H9 (cell line): ENCODE measurements around the gene MNAT1. TPM values are rescaled to one million over a fixed set of nuclear protein-coding genes. Genes with fewer than 3 reads are reported as not detected.

Experiments
- DNase-seq: peaks from one replicate; pipeline ENCODE4 v3.0.0-alpha.2; 2017
- H2AFZ ChIP-seq: one replicate; pipeline ENCODE4 v1.6.1; 2013; ENCODE audit warnings: mild to moderate bottlenecking, low read length, control low read depth, moderate library complexity
- H2AK5ac ChIP-seq: 2 replicates; pipeline ENCODE4 v1.6.1; 2013; ENCODE audit warnings: low read length, control low read depth, mixed read lengths; ENCODE audit not compliant: insufficient read length
- H2BK120ac ChIP-seq: one replicate; pipeline ENCODE4 v1.6.1; 2013; ENCODE audit warnings: low read depth, mild to moderate bottlenecking, low read length, control low read depth, inconsistent platforms; ENCODE audit not compliant: poor library complexity, severe bottlenecking
- H2BK12ac ChIP-seq: 2 replicates; pipeline ENCODE4 v1.6.1; 2013; ENCODE audit warnings: low read length, control low read depth, mixed read lengths, low read depth; ENCODE audit not compliant: insufficient read length
- H2BK15ac ChIP-seq: 2 replicates; pipeline ENCODE4 v1.6.1; 2013; ENCODE audit warnings: low read depth, low read length, control low read depth
- H2BK20ac ChIP-seq: one replicate; pipeline ENCODE4 v1.6.1; 2013; ENCODE audit warnings: low read depth, mild to moderate bottlenecking, low read length, control low read depth, inconsistent platforms; ENCODE audit not compliant: poor library complexity, severe bottlenecking
- H2BK5ac ChIP-seq: 2 replicates; pipeline ENCODE4 v1.6.1; 2013; ENCODE audit warnings: low read length, control low read depth, mixed read lengths; ENCODE audit not compliant: insufficient read length
- H3K14ac ChIP-seq: 2 replicates; pipeline ENCODE4 v1.6.1; 2013; ENCODE audit warnings: low read length, control low read depth; ENCODE audit not compliant: insufficient read depth
- H3K18ac ChIP-seq: 2 replicates; pipeline ENCODE4 v1.6.1; 2013; ENCODE audit warnings: low read depth, mild to moderate bottlenecking, mixed read lengths, low read length, control low read depth; ENCODE audit not compliant: insufficient read length
- H3K23ac ChIP-seq: 2 replicates; pipeline ENCODE4 v1.6.1; 2013; ENCODE audit warnings: low read length, control low read depth, mixed read lengths, low read depth; ENCODE audit not compliant: insufficient read length
- H3K23me2 ChIP-seq: 2 replicates; pipeline ENCODE4 v1.6.1; 2013; ENCODE audit warnings: low read depth, mild to moderate bottlenecking, mixed read lengths, low read length, control low read depth; ENCODE audit not compliant: insufficient read length, poor library complexity, severe bottlenecking
- H3K27ac ChIP-seq: 2 replicates; pipeline ENCODE4 v1.5.1; 2013; ENCODE audit warnings: low read length, control low read depth, mixed read lengths, low read depth; ENCODE audit not compliant: insufficient read length
- H3K27me3 ChIP-seq: 2 replicates; pipeline ENCODE4 v1.6.1; 2013; ENCODE audit warnings: low read length, control low read depth, inconsistent platforms; ENCODE audit not compliant: insufficient read depth
- H3K4ac ChIP-seq: 2 replicates; pipeline ENCODE4 v1.6.1; 2013; ENCODE audit warnings: low read depth, mild to moderate bottlenecking, control low read depth, inconsistent platforms, low read length, moderate library complexity
- H3K4me1 ChIP-seq: 2 replicates; pipeline ENCODE4 v1.6.1; 2013; ENCODE audit warnings: low read length, control low read depth, inconsistent platforms; ENCODE audit not compliant: insufficient read depth
- H3K4me2 ChIP-seq: 2 replicates; pipeline ENCODE4 v1.6.1; 2013; ENCODE audit warnings: low read length, control low read depth, mixed read lengths; ENCODE audit not compliant: insufficient read length, insufficient read depth
- H3K56ac ChIP-seq: 2 replicates; pipeline ENCODE4 v1.6.1; 2013; ENCODE audit warnings: low read depth, mild to moderate bottlenecking, mixed read lengths, low read length, control low read depth; ENCODE audit not compliant: insufficient read length
- H3K79me1 ChIP-seq: 2 replicates; pipeline ENCODE4 v1.6.1; 2013; ENCODE audit warnings: low read depth, mild to moderate bottlenecking, moderate library complexity, low read length, control low read depth, inconsistent platforms; ENCODE audit not compliant: insufficient read depth, poor library complexity, severe bottlenecking
- H3K79me2 ChIP-seq: 2 replicates; pipeline ENCODE4 v1.6.1; 2013; ENCODE audit warnings: low read length, control low read depth, inconsistent platforms; ENCODE audit not compliant: insufficient read depth
- H3K9ac ChIP-seq: 2 replicates; pipeline ENCODE4 v1.6.1; 2013; ENCODE audit warnings: low read length, control low read depth, mixed read lengths; ENCODE audit not compliant: insufficient read length; ENCODE audit errors: extremely low read depth
- H3K9me3 ChIP-seq: one replicate; pipeline ENCODE4 v1.6.1; 2013; ENCODE audit warnings: low read depth, low read length, inconsistent platforms; ENCODE audit not compliant: control insufficient read depth
- H3T11ph ChIP-seq: one replicate; pipeline ENCODE4 v1.6.1; 2013; ENCODE audit warnings: mild to moderate bottlenecking, low read length, control low read depth, inconsistent platforms
- H4K20me1 ChIP-seq: one replicate; pipeline ENCODE4 v1.6.1; 2013; ENCODE audit not compliant: control insufficient read depth, insufficient read length, insufficient read depth
- H4K5ac ChIP-seq: 2 replicates; pipeline ENCODE4 v1.6.1; 2013; ENCODE audit warnings: low read depth, mild to moderate bottlenecking, mixed read lengths, low read length, control low read depth; ENCODE audit not compliant: insufficient read length
- H4K8ac ChIP-seq: replicated peaks from 2 replicates; pipeline ENCODE4 v1.6.1; 2013; ENCODE audit warnings: low read length, control low read depth, mixed read lengths, low read depth; ENCODE audit not compliant: insufficient read length
- H4K91ac ChIP-seq: 2 replicates; pipeline ENCODE4 v1.6.1; 2013; ENCODE audit warnings: low read depth, mild to moderate bottlenecking, moderate library complexity, mixed read lengths, low read length, control low read depth; ENCODE audit not compliant: insufficient read length
- H3K27ac Mint-ChIP-seq, 3 experiments: 2 replicates in 2 of 3; 3 replicates in 1 of 3; pipeline ENCODE4 v1.8.0; 2020 to 2021; ENCODE audit warnings: mixed read lengths in 3 of 3, mild to moderate bottlenecking in 1 of 3, moderate library complexity in 1 of 3
- H3K27me3 Mint-ChIP-seq: 2 replicates; pipeline ENCODE4 v1.8.0; 2021; ENCODE audit warnings: low read depth, mild to moderate bottlenecking, moderate library complexity, mixed read lengths
- H3K36me3 Mint-ChIP-seq, 3 experiments: 2 replicates in 2 of 3; 3 replicates in 1 of 3; pipeline ENCODE4 v1.8.0; 2020 to 2021; ENCODE audit warnings: low read depth in 3 of 3, mixed read lengths in 3 of 3; ENCODE audit not compliant: insufficient read depth in 1 of 3
- H3K4me1 Mint-ChIP-seq, 2 experiments: 2 replicates each; pipeline ENCODE4 v1.8.0; 2020; ENCODE audit warnings: mixed read lengths in 2 of 2
- H3K4me3 Mint-ChIP-seq, 2 experiments: 2 replicates in 1 of 2; 3 replicates in 1 of 2; pipeline ENCODE4 v1.8.0; 2020 to 2021; ENCODE audit warnings: mild to moderate bottlenecking in 2 of 2, mixed read lengths in 2 of 2, moderate library complexity in 1 of 2
- H3K9me3 Mint-ChIP-seq, 2 experiments: 2 replicates in 1 of 2; 3 replicates in 1 of 2; pipeline ENCODE4 v1.8.0; 2020; ENCODE audit warnings: mild to moderate bottlenecking in 2 of 2, mixed read lengths in 2 of 2, moderate library complexity in 1 of 2
- WGBS: extraction: QIAGEN DNeasy Blood & Tissue Kit; methylation state at CpG from one replicate; pipeline ENCODE4 v1.1.7; 2013; ENCODE audit warnings: missing lambda C conversion rate, low lambda C conversion rate, mixed read lengths; ENCODE audit not compliant: insufficient read length; ENCODE audit errors: extremely low coverage; 5-methylcytosine and 5-hydroxymethylcytosine counted together
- total RNA-seq: library from RNA; stranded (reverse); gene quantifications from 2 replicates; pipeline ENCODE4 v1.2.1, GENCODE V29; 2021
- TF ChIP-seq, protein P1 (sequence below): fragments of 200-600 bp; sonication (generic); conservative IDR thresholded peaks from 3 replicates; pipeline ENCODE4 v1.8.0; 2021; ENCODE audit warnings: antibody characterized with exemption, mild to moderate bottlenecking

Gene MNAT1
- total RNA-seq, 1 experiment from 2014 or later, result 43.1 TPM

DNA sequence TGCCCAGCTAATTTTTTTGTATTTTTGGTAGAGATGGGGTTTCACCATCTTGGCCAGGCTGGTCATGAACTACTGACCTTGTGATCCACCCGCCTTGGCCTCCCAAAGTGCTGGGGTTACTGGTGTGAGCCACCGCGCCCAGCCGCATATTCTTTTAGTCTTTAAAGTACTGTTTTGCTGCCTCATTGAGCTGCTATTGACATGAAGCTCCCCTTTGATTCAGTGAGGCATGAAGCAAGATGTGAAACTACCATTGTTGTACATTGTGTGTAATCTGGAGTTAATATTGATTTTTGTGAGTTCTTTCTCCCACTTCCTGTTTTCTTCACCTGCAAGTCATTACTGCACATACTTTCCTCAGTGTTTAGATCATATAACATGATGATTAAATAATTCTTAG lies 80.8 kb downstream of the MNAT1 start:
- no peak overlapping the region for H2AFZ ChIP-seq
- H3K27ac ChIP-seq, result no peak overlapping the region
- H3K9ac ChIP-seq, result no peak overlapping the region
- no peaks in the 10 kb centered on the region for H4K20me1 ChIP-seq
- no peak overlapping the region for H3K23ac ChIP-seq
- H2AK5ac ChIP-seq, result no peak overlapping the region
- Mint-ChIP-seq H3K27me3 (no peaks in the 10 kb centered on the region), H3K36me3 (peaks cover 5 to 17% (median 13%) of the 10 kb centered on the region in 3 experiments; a peak in 6 of 7 replicates), H3K4me1 (peaks cover 0 to 2% of the 10 kb centered on the region in 2 experiments; a peak in 1 of 4 replicates), H3K9me3 (no peaks in the 10 kb centered on the region), H3K4me3 (no peak overlapping the region), H3K27ac (no peak overlapping the region)
- no peaks in the 10 kb centered on the region for H3K79me1 ChIP-seq
- no peaks in the 10 kb centered on the region for H3K9me3 ChIP-seq
- no peak overlapping the region for H2BK20ac ChIP-seq
- no peak overlapping the region for H3K18ac ChIP-seq
- no peak overlapping the region for H3T11ph ChIP-seq
- no peaks in the 10 kb centered on the region for H3K4me1 ChIP-seq
- no peak overlapping the region for H3K56ac ChIP-seq
- no peak overlapping the region for H3K14ac ChIP-seq
- H3K23me2 ChIP-seq, result no peaks in the 10 kb centered on the region
- H2BK15ac ChIP-seq, result no peak overlapping the region
- WGBS, result no CpG with 5 or more reads among the region's 4 CpGs
- H2BK12ac ChIP-seq, result no peak overlapping the region
- H3K4me2 ChIP-seq, result no peak overlapping the region
- no peaks in the 10 kb centered on the region for H3K27me3 ChIP-seq
- TF ChIP-seq, protein P1, sequence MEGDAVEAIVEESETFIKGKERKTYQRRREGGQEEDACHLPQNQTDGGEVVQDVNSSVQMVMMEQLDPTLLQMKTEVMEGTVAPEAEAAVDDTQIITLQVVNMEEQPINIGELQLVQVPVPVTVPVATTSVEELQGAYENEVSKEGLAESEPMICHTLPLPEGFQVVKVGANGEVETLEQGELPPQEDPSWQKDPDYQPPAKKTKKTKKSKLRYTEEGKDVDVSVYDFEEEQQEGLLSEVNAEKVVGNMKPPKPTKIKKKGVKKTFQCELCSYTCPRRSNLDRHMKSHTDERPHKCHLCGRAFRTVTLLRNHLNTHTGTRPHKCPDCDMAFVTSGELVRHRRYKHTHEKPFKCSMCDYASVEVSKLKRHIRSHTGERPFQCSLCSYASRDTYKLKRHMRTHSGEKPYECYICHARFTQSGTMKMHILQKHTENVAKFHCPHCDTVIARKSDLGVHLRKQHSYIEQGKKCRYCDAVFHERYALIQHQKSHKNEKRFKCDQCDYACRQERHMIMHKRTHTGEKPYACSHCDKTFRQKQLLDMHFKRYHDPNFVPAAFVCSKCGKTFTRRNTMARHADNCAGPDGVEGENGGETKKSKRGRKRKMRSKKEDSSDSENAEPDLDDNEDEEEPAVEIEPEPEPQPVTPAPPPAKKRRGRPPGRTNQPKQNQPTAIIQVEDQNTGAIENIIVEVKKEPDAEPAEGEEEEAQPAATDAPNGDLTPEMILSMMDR, result no peak
- DNase-seq, result no peak
- no peak overlapping the region for H4K8ac ChIP-seq
- H4K5ac ChIP-seq, result no peak overlapping the region
- no peak overlapping the region for H2BK5ac ChIP-seq
- no peak overlapping the region for H3K4ac ChIP-seq
- no peak overlapping the region for H2BK120ac ChIP-seq
- no peak overlapping the region for H4K91ac ChIP-seq
- H3K79me2 ChIP-seq, result no peaks in the 10 kb centered on the region
